HCT116 (cell line): ENCODE measurements around the gene HOXC12. TPM values are rescaled to one million over a fixed set of nuclear protein-coding genes. Genes with fewer than 3 reads are reported as not detected.

Experiments
- ATAC-seq: fragments of 200-7000 bp; cut with Tn5 transposase; 2 replicates; pipeline ENCODE4 v1.9.1; 2020; ENCODE audit warnings: mild to moderate bottlenecking, moderate library complexity
- BruUV-seq: library from RNA; stranded (reverse); fragments of 400-500 nt; replicated peaks from 2 replicates; lab custom pipeline; 2021; lab: Mats Ljungman, UMichigan
- CTCF ChIA-PET: fragments of 300-600 bp; sonication (Branson Sonifier 250); formaldehyde crosslinking; loops from one replicate; lab custom pipeline; 2021; ENCODE audit warnings: antibody characterized with exemption; lab: Charles Lee
- POLR2A ChIA-PET: fragments of 300-600, 350-600 bp; sonication (Branson Sonifier 250); formaldehyde crosslinking; loops from one replicate; lab custom pipeline; 2021; ENCODE audit warnings: antibody characterized with exemption; lab: Charles Lee
- RAD21 ChIA-PET, 2 experiments: fragments of 300-600 bp; sonication (Branson Sonifier 250); formaldehyde crosslinking; loops; one replicate each; lab custom pipeline; 2023; ENCODE audit warnings: low total read pairs in 2 of 2; ENCODE audit not compliant: uncharacterized antibody in 2 of 2, unreplicated experiment in 2 of 2, low non-redundant PET in 1 of 2; lab: Charles Lee
- DNase-seq: peaks from one replicate; pipeline ENCODE4 v3.0.0-alpha.2; 2010; ENCODE audit warnings: low read depth, low spot score
- H2AFZ ChIP-seq: fragments of 200-600 bp; shearing (Covaris generic), sonication (generic); 2 replicates; pipeline ENCODE4 v1.6.1; 2017; ENCODE audit warnings: low read depth, mixed run types, mixed read lengths, antibody characterized with exemption, low read length; ENCODE audit not compliant: poor library complexity, severe bottlenecking
- H3K27ac ChIP-seq: 2 replicates; pipeline ENCODE4 v1.5.1; 2012; ENCODE audit warnings: low read depth, low read length
- H3K27me3 ChIP-seq: fragments of 200-600 bp; sonication (generic); 2 replicates; pipeline ENCODE4 v1.6.1; 2016; ENCODE audit warnings: mixed run types, low read length, mixed read lengths; ENCODE audit not compliant: insufficient read depth
- H3K36me3 ChIP-seq, 2 experiments: fragments of 200-500 bp in 1 of 2; fragments of 200-600 bp in 1 of 2; sonication (Bioruptor generic) in 1 of 2; sonication (generic) in 1 of 2; 2 replicates each; pipeline versions ENCODE4 v1.5.1 to v1.6.1; 2014 to 2016; ENCODE audit warnings: low read length in 2 of 2, inconsistent platforms in 1 of 2, mixed read lengths in 1 of 2, mixed run types in 1 of 2; ENCODE audit not compliant: insufficient read depth in 2 of 2, control insufficient read depth in 1 of 2
- H3K4me1 ChIP-seq, 2 experiments: fragments of 200-600 bp in 1 of 2; sonication (generic) in 1 of 2; 2 replicates each; pipeline versions ENCODE4 v1.5.1 to v1.6.1; 2012 to 2017; ENCODE audit warnings: low read length in 2 of 2, inconsistent platforms in 1 of 2, mild to moderate bottlenecking in 1 of 2, mixed read lengths in 1 of 2, mixed run types in 1 of 2, moderate library complexity in 1 of 2; ENCODE audit not compliant: insufficient read depth in 2 of 2, control insufficient read depth in 1 of 2
- H3K4me2 ChIP-seq: fragments of 200-600 bp; sonication (generic); 2 replicates; pipeline ENCODE4 v1.6.1; 2017; ENCODE audit warnings: mixed run types, low read length, mixed read lengths
- H3K4me3 ChIP-seq, 2 experiments: fragments of 200-600 bp in 1 of 2; sonication (generic) in 1 of 2; replicated peaks in 1 of 2; 2 replicates each; pipeline ENCODE4 v1.5.1; 2011 to 2016; ENCODE audit warnings: low read length in 2 of 2, control low read depth in 1 of 2, low read depth in 1 of 2, mild to moderate bottlenecking in 1 of 2, mixed read lengths in 1 of 2, mixed run types in 1 of 2
- H3K79me2 ChIP-seq: fragments of 200-600 bp; sonication (generic); 2 replicates; pipeline ENCODE4 v1.6.1; 2017; ENCODE audit warnings: mild to moderate bottlenecking, mixed run types, low read length, moderate library complexity, mixed read lengths; ENCODE audit not compliant: insufficient read depth
- H3K9ac ChIP-seq: fragments of 200-600 bp; sonication (generic); 2 replicates; pipeline ENCODE4 v1.6.1; 2016; ENCODE audit warnings: low read length, mixed read lengths
- H3K9me2 ChIP-seq: fragments of 200-600 bp; sonication (generic), shearing (Covaris generic); 2 replicates; pipeline ENCODE4 v1.6.1; 2017; ENCODE audit warnings: mixed run types, mild to moderate bottlenecking, moderate library complexity; ENCODE audit not compliant: insufficient read depth
- H3K9me3 ChIP-seq, 2 experiments: fragments of 200-500 bp in 1 of 2; fragments of 200-600 bp in 1 of 2; sonication (Bioruptor generic) in 1 of 2; sonication (generic) in 1 of 2; 2 replicates each; pipeline ENCODE4 v1.6.1; 2014 to 2017; ENCODE audit warnings: low read length in 2 of 2, mixed read lengths in 2 of 2, inconsistent platforms in 1 of 2, low read depth in 1 of 2, mild to moderate bottlenecking in 1 of 2, mixed run types in 1 of 2, moderate library complexity in 1 of 2; ENCODE audit not compliant: control insufficient read depth in 1 of 2, insufficient read depth in 1 of 2
- H4K20me1 ChIP-seq: fragments of 200-600 bp; sonication (generic), shearing (Covaris generic); 2 replicates; pipeline ENCODE4 v1.6.1; 2017; ENCODE audit warnings: mixed run types, mild to moderate bottlenecking, moderate library complexity; ENCODE audit not compliant: insufficient read depth
- CBX3 ChIP-seq: IDR thresholded peaks from 2 replicates; pipeline ENCODE4 v1.6.1; 2012; ENCODE audit warnings: low read depth
- CEBPB ChIP-seq: IDR thresholded peaks from 2 replicates; pipeline ENCODE4 v1.6.1; 2012; ENCODE audit warnings: low read depth
- EGR1 ChIP-seq: IDR thresholded peaks from 2 replicates; pipeline ENCODE4 v1.6.1; 2012; ENCODE audit warnings: low read depth
- ELF1 ChIP-seq: IDR thresholded peaks from 2 replicates; pipeline ENCODE4 v1.6.1; 2012; ENCODE audit warnings: low read depth, borderline replicate concordance
- EZH2 ChIP-seq: fragments of 200-600 bp; sonication (generic); IDR thresholded peaks from 2 replicates; pipeline ENCODE4 v1.6.1; 2017; ENCODE audit warnings: antibody characterized with exemption, mixed run types
- EZH2phosphoT487 ChIP-seq: fragments of 200-600 bp; IDR thresholded peaks from 2 replicates; pipeline ENCODE4 v1.6.1; 2018; ENCODE audit warnings: antibody characterized with exemption, borderline replicate concordance
- FOSL1 ChIP-seq: IDR thresholded peaks from 2 replicates; pipeline ENCODE4 v1.6.1; 2012; ENCODE audit warnings: low read depth
- JUND ChIP-seq: IDR thresholded peaks from 2 replicates; pipeline ENCODE4 v1.6.1; 2012
- POLR2A ChIP-seq: IDR thresholded peaks from 2 replicates; pipeline ENCODE4 v1.7.0; 2011; ENCODE audit warnings: borderline replicate concordance; ENCODE audit not compliant: insufficient read depth, insufficient read length; ENCODE audit errors: extremely low read depth
- POLR2AphosphoS5 ChIP-seq: IDR thresholded peaks from 2 replicates; pipeline ENCODE4 v1.6.1; 2011; ENCODE audit warnings: mild to moderate bottlenecking, low read depth, low read length, moderate library complexity
- RAD21 ChIP-seq: IDR thresholded peaks from 2 replicates; pipeline ENCODE4 v1.6.1; 2012; ENCODE audit warnings: low read depth, mild to moderate bottlenecking
- SIN3A ChIP-seq: IDR thresholded peaks from 2 replicates; pipeline ENCODE4 v1.6.1; 2012; ENCODE audit warnings: low read depth
- TCF7L2 ChIP-seq: IDR thresholded peaks from 2 replicates; pipeline ENCODE4 v1.7.0; 2011; ENCODE audit warnings: borderline replicate concordance, inconsistent platforms; ENCODE audit not compliant: insufficient read depth, insufficient read length; ENCODE audit errors: extremely low read depth
- YY1 ChIP-seq: IDR thresholded peaks from 2 replicates; pipeline ENCODE4 v1.6.1; 2011; ENCODE audit warnings: low read length, low read depth, moderate library complexity, mild to moderate bottlenecking; ENCODE audit not compliant: insufficient replicate concordance; ENCODE audit errors: extremely low read depth
- ZFX ChIP-seq: fragments of 450-650 bp; IDR thresholded peaks from 2 replicates; pipeline ENCODE4 v1.6.1; 2017
- intact Hi-C: fragments of 100-400 bp; cut with micrococcal nuclease; formaldehyde crosslinking; loops from 2 replicates; pipeline ENCODE4 v1.10.0; 2022
- total RNA-seq: library from RNA; stranded (reverse); gene quantifications from one replicate; pipeline ENCODE4 v1.2.1, GENCODE V29; 2021; ENCODE audit not compliant: unreplicated experiment
- TF ChIP-seq, protein P1 (sequence below): IDR thresholded peaks from 2 replicates; pipeline ENCODE4 v1.6.1; 2011; ENCODE audit warnings: mild to moderate bottlenecking, low read length, moderate library complexity; ENCODE audit not compliant: insufficient replicate concordance; ENCODE audit errors: extremely low read depth
- TF ChIP-seq, protein P2 (sequence below): IDR thresholded peaks from 2 replicates; pipeline ENCODE4 v1.6.1; 2012
- TF ChIP-seq, protein P3 (sequence below), 3 experiments: fragments of 200-600 bp in 1 of 3; sonication (generic) in 1 of 3; IDR thresholded peaks in 2 of 3; conservative IDR thresholded peaks in 1 of 3; 2 replicates each; pipeline ENCODE4 v1.5.1; 2012 to 2017; ENCODE audit warnings: low read depth in 2 of 3, low read length in 2 of 3, antibody characterized with exemption in 1 of 3, borderline replicate concordance in 1 of 3, control low read depth in 1 of 3, mild to moderate bottlenecking in 1 of 3, mixed read lengths in 1 of 3, mixed run types in 1 of 3, moderate library complexity in 1 of 3; ENCODE audit not compliant: insufficient read depth in 1 of 3
- TF ChIP-seq, protein P4 (sequence below): IDR thresholded peaks from 2 replicates; pipeline ENCODE4 v1.6.1; 2012; ENCODE audit warnings: low read depth

The HOXC12 gene
- total RNA-seq, 1 experiment from 2014 or later = not detected

DNA sequence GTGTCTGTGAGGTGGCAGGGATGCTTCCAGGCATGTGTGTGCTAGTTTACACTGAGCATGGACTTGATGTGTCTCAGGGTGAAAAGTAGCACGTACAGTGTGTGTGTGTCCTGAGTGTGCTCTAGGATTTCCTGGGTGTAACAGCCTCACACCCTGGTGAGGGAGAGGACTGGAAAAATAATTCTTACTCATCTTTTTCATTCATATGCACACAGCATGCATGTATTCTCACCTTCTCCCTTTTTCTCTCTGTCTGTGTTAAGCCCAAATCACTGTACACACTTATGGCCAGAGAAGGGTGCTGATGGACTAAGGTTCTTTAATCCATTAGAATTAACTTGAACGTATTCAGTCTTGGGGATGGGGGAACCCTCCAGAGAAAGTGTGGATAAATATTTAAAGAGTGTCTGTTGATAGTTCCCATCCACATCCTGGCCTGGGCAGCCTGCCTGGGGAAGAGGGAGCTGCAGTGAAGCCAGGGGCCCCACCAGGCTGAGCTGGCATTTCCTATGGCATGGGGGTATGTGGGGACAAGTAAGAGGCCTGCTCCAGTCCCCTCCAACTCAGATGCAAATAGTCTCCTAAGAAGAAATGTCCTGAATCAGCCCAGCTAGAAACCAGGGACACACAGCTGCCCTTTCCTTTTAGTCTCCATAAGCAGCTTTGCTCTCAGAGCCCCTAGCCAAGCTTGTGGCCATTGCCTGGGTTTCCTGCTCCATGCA lies 53.0 kb downstream of the HOXC12 start:
- intact Hi-C loops = no loop called here
- Histone ChIP-seq H3K79me2 (0 out of 2 replicates have a peak, but pooled peaks cover 3% of the 10 kb centered on the region), H3K9ac (no peak overlapping the region), H3K4me3 (no peak overlapping the region), H3K9me3 (no peaks in the 10 kb centered on the region), H3K27ac (no peak overlapping the region), H3K36me3 (peaks cover 0 to 2% of the 10 kb centered on the region in 2 experiments; a peak in 1 of 4 replicates), H3K27me3 (no peaks in the 10 kb centered on the region), H3K4me1 (peaks cover 0 to 6% of the 10 kb centered on the region in 2 experiments; a peak in 2 of 4 replicates), H3K9me2 (no peaks in the 10 kb centered on the region), H4K20me1 (no peaks in the 10 kb centered on the region), H3K4me2 (no peak overlapping the region), H2AFZ (no peak overlapping the region)
- CTCF ChIA-PET = interaction anchor here (0.8 to 3.5 kb wide), 7 partner anchors 8 to 200 kb away, joined by 4 to 68 read pairs (median 7); partner anchors contain the start of gene HOXC5
- ATAC-seq = no peak
- RAD21 ChIA-PET = interaction anchor here (0.6 to 1.2 kb wide), 3 partner anchors 10 to 194 kb away, joined by 3 to 9 read pairs (median 5); no protein-coding TSS in a partner anchor
- POLR2A ChIA-PET = interaction anchor here (1.9 kb wide), 1 partner anchor 10 kb away, joined by 4 read pairs; no protein-coding TSS in a partner anchor
- BruUV-seq = no TSS peak
- no peak for DNase-seq
- TF ChIP-seq, protein P1, sequence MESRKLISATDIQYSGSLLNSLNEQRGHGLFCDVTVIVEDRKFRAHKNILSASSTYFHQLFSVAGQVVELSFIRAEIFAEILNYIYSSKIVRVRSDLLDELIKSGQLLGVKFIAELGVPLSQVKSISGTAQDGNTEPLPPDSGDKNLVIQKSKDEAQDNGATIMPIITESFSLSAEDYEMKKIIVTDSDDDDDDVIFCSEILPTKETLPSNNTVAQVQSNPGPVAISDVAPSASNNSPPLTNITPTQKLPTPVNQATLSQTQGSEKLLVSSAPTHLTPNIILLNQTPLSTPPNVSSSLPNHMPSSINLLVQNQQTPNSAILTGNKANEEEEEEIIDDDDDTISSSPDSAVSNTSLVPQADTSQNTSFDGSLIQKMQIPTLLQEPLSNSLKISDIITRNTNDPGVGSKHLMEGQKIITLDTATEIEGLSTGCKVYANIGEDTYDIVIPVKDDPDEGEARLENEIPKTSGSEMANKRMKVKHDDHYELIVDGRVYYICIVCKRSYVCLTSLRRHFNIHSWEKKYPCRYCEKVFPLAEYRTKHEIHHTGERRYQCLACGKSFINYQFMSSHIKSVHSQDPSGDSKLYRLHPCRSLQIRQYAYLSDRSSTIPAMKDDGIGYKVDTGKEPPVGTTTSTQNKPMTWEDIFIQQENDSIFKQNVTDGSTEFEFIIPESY = no peak
- TF ChIP-seq RAD21 (no peak), YY1 (no peak), POLR2AphosphoS5 (no peak), JUND (no peak), SIN3A (no peak), TCF7L2 (no peak), CEBPB (no peak), EZH2 (no peak), EGR1 (no peak), CBX3 (no peak), FOSL1 (no peak), ELF1 (no peak), ZFX (no peak), POLR2A (no peak), EZH2phosphoT487 (no peak)
- TF ChIP-seq, protein P2, sequence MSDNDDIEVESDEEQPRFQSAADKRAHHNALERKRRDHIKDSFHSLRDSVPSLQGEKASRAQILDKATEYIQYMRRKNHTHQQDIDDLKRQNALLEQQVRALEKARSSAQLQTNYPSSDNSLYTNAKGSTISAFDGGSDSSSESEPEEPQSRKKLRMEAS = no peak
- TF ChIP-seq, protein P3, sequence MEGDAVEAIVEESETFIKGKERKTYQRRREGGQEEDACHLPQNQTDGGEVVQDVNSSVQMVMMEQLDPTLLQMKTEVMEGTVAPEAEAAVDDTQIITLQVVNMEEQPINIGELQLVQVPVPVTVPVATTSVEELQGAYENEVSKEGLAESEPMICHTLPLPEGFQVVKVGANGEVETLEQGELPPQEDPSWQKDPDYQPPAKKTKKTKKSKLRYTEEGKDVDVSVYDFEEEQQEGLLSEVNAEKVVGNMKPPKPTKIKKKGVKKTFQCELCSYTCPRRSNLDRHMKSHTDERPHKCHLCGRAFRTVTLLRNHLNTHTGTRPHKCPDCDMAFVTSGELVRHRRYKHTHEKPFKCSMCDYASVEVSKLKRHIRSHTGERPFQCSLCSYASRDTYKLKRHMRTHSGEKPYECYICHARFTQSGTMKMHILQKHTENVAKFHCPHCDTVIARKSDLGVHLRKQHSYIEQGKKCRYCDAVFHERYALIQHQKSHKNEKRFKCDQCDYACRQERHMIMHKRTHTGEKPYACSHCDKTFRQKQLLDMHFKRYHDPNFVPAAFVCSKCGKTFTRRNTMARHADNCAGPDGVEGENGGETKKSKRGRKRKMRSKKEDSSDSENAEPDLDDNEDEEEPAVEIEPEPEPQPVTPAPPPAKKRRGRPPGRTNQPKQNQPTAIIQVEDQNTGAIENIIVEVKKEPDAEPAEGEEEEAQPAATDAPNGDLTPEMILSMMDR (IDR thresholded peaks at IDR 0.05 in 2 of 3, conservative IDR thresholded peaks at IDR 0.05 in 1 of 3; ENCODE audit: borderline replicate concordance in 1 of 3, insufficient read depth in 1 of 3, low read depth in 2 of 3, low read length in 2 of 3) = no peak
- TF ChIP-seq, protein P4, sequence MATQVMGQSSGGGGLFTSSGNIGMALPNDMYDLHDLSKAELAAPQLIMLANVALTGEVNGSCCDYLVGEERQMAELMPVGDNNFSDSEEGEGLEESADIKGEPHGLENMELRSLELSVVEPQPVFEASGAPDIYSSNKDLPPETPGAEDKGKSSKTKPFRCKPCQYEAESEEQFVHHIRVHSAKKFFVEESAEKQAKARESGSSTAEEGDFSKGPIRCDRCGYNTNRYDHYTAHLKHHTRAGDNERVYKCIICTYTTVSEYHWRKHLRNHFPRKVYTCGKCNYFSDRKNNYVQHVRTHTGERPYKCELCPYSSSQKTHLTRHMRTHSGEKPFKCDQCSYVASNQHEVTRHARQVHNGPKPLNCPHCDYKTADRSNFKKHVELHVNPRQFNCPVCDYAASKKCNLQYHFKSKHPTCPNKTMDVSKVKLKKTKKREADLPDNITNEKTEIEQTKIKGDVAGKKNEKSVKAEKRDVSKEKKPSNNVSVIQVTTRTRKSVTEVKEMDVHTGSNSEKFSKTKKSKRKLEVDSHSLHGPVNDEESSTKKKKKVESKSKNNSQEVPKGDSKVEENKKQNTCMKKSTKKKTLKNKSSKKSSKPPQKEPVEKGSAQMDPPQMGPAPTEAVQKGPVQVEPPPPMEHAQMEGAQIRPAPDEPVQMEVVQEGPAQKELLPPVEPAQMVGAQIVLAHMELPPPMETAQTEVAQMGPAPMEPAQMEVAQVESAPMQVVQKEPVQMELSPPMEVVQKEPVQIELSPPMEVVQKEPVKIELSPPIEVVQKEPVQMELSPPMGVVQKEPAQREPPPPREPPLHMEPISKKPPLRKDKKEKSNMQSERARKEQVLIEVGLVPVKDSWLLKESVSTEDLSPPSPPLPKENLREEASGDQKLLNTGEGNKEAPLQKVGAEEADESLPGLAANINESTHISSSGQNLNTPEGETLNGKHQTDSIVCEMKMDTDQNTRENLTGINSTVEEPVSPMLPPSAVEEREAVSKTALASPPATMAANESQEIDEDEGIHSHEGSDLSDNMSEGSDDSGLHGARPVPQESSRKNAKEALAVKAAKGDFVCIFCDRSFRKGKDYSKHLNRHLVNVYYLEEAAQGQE = no peak
